Glutamatergic neuron (in vitro differentiated cells): ENCODE data around the gene NOMO2. TPM values are rescaled to one million over a fixed set of nuclear protein-coding genes. Genes with fewer than 3 reads are reported as not detected.
"Not testable (repeated sequence)": the region's sequence is repeated elsewhere in the genome, so short reads cannot be mapped to it uniquely, and the experiment has no call there.

Source experiments
- DNase-seq: peaks from one replicate; pipeline ENCODE4 v3.0.0; 2022
- H3K27ac Mint-ChIP-seq: one replicate; pipeline ENCODE4 v1.8.0; 2020; ENCODE audit warnings: mild to moderate bottlenecking, mixed read lengths, inconsistent platforms; ENCODE audit not compliant: unreplicated experiment
- H3K27me3 Mint-ChIP-seq: one replicate; pipeline ENCODE4 v1.8.0; 2020; ENCODE audit warnings: mild to moderate bottlenecking, moderate library complexity, mixed read lengths, inconsistent platforms; ENCODE audit not compliant: unreplicated experiment
- H3K36me3 Mint-ChIP-seq: one replicate; pipeline ENCODE4 v1.8.0; 2020; ENCODE audit warnings: mild to moderate bottlenecking, mixed read lengths, inconsistent platforms; ENCODE audit not compliant: unreplicated experiment
- H3K4me1 Mint-ChIP-seq: one replicate; pipeline ENCODE4 v1.8.0; 2020; ENCODE audit warnings: mild to moderate bottlenecking, low read depth, mixed read lengths, inconsistent platforms; ENCODE audit not compliant: unreplicated experiment
- H3K4me3 Mint-ChIP-seq: one replicate; pipeline ENCODE4 v1.8.0; 2020; ENCODE audit warnings: mild to moderate bottlenecking, mixed read lengths, inconsistent platforms; ENCODE audit not compliant: unreplicated experiment
- H3K9me3 Mint-ChIP-seq: one replicate; pipeline ENCODE4 v1.8.0; 2020; ENCODE audit warnings: mild to moderate bottlenecking, moderate library complexity, mixed read lengths, inconsistent platforms; ENCODE audit not compliant: unreplicated experiment
- total RNA-seq: library from RNA; stranded (reverse); fragmentation: NEBNext Ultra II Directional; extraction: Animal tissue kit (Norgen Biotek cat#: 25700); gene quantifications from one replicate; pipeline ENCODE4 v1.2.1, GENCODE V29; 2021; ENCODE audit not compliant: unreplicated experiment
- TF ChIP-seq, protein P1 (sequence below): fragments of 200-600 bp; sonication (generic); IDR thresholded peaks from one replicate; pipeline ENCODE4 v1.5.0; 2021; ENCODE audit not compliant: partially characterized antibody, unreplicated experiment

Gene NOMO2
- total RNA-seq, 1 donor from 2014 or later: 83.5 TPM

DNA sequence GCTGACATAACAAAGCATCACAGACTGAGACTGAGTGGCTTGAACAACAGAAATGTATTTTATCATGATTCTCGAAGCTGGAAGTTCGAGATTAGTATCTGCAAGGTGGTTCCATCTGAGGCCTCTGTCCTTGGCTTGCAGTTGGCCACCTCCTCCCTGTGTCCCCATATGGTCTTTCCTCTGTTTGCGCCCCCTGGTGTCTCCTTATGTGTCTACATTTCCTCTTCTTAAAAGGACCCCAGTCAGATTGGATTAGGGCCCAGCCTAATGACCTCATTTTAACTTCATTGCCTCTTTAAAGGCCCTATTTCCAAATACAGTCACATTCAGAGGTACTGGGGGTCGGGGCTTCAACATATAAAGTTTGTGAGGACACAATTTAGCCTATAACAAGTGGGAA lies 30.0 kb upstream of the NOMO2 start:
- H3K27me3 Mint-ChIP-seq, H3K4me1 Mint-ChIP-seq, H3K36me3 Mint-ChIP-seq, H3K9me3 Mint-ChIP-seq, H3K27ac Mint-ChIP-seq, H3K4me3 Mint-ChIP-seq: not testable (repeated sequence)
- DNase-seq: peak; percentile 29
- TF ChIP-seq, protein P1, sequence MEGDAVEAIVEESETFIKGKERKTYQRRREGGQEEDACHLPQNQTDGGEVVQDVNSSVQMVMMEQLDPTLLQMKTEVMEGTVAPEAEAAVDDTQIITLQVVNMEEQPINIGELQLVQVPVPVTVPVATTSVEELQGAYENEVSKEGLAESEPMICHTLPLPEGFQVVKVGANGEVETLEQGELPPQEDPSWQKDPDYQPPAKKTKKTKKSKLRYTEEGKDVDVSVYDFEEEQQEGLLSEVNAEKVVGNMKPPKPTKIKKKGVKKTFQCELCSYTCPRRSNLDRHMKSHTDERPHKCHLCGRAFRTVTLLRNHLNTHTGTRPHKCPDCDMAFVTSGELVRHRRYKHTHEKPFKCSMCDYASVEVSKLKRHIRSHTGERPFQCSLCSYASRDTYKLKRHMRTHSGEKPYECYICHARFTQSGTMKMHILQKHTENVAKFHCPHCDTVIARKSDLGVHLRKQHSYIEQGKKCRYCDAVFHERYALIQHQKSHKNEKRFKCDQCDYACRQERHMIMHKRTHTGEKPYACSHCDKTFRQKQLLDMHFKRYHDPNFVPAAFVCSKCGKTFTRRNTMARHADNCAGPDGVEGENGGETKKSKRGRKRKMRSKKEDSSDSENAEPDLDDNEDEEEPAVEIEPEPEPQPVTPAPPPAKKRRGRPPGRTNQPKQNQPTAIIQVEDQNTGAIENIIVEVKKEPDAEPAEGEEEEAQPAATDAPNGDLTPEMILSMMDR: peak; percentile 33

DNA sequence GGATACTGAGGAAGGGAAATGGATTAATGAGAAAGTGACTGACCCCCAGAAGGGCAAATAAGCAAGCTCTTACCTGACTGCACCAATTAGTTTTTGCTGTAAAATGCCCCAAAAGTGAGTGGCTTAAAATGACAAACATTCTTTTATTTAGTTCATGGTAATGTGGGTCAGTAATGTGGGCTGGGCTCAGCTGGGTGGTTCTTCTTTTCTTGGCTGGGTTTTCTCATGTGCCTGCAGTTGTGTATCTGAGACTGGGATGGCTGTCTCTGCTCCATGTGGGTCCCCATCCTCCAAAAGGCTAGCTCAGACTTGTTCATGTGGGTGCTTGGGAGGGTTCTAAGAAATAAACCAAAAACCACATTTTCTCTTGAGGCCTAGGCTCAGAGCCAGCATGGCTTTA lies 29.5 kb upstream of the NOMO2 start:
- H3K27me3 Mint-ChIP-seq, H3K27ac Mint-ChIP-seq, H3K4me1 Mint-ChIP-seq, H3K9me3 Mint-ChIP-seq, DNase-seq, H3K4me3 Mint-ChIP-seq, H3K36me3 Mint-ChIP-seq: not testable (repeated sequence)

DNA sequence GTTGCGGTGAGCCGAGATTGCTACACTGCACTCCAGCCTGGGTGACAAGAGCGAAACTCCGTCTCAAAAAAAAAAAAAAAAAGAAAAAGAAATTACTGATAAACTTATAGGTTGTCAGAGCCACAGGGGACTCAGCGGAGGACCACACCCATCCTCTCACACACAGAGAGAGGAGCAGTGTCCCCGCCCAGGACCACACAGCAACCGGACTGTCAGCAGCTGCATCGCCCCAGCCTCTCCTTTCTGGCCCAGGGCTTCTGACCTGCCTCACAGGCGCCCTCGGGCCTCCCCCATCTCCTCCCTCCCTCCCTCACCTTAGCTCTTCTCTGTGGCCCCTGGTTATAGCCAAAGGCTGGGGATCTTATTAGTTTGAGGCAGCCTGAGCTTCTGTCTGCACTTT lies 27.9 kb upstream of the NOMO2 start:
- H3K36me3 Mint-ChIP-seq, H3K9me3 Mint-ChIP-seq, H3K4me3 Mint-ChIP-seq, H3K4me1 Mint-ChIP-seq, H3K27me3 Mint-ChIP-seq, DNase-seq, H3K27ac Mint-ChIP-seq: not testable (repeated sequence)

DNA sequence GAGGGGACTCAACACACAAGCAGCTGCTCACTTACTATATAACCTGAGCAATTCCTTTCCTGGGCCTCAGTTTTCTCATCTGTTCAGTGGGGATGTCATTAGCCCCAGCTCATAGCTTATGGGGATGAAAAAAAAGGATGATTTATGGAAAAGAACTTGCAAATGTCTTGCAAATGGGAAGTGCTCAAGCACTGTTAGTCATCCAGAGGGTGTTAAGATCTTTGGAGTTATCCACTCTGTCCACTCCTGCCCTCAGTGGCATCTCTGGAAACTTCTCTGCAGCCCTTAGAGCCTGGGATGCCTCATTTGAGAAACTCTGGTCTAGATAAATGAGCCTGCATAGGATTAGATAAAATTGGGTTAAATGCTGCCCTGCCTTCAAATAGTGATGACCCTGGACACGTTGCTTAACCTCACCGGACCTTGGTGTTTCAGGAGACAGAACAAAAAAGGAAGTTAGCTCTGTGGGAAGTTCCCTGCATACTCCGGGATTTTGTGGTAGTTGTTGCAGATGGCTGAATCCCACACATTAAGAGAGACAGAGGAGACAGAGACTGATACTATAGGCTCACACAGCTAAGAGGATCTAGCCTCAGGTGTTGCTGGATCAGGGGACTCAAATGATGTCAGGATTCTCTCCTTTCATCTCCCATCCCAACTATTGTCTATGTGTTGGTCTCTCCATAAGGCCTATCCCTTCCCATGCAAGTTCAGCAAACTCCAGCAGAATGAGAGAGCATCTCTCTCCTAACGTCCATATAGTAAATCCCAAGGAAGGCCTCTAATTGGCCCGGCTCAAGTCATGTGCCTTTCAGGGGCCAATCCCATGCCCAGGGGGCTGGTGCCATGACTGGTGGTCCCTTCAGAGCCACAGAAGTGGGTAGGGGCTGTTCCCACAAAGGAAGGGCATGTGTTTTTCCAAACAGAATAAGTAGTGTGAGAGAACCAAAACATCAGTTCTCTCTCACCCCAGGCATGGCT lies 25.0 kb upstream of the NOMO2 start:
- not testable (repeated sequence) for H3K9me3 Mint-ChIP-seq, H3K27ac Mint-ChIP-seq, H3K36me3 Mint-ChIP-seq, H3K4me1 Mint-ChIP-seq, H3K4me3 Mint-ChIP-seq, DNase-seq, H3K27me3 Mint-ChIP-seq

DNA sequence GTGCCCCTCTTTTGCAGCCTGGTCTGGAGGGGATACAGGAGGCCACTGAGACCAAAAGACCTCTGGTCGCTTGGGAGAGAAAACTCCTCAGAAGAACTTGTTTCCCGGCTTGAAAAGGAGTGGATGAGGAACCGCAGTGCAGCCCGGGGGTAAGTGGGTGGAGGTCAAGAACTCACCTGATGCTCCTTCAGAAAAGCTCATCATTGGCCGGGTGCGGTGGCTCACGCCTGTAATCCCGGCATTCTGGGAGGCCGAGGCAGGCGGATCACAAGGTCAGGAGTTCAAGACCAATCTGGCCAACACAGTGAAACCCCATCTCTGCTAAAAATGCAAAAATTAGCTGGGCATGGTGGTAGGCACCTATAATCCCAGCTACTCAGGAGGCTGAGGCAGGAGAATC lies 23.9 kb upstream of the NOMO2 start:
- not testable (repeated sequence) for H3K27me3 Mint-ChIP-seq, H3K9me3 Mint-ChIP-seq, H3K4me3 Mint-ChIP-seq, H3K27ac Mint-ChIP-seq, DNase-seq, H3K4me1 Mint-ChIP-seq, H3K36me3 Mint-ChIP-seq

DNA sequence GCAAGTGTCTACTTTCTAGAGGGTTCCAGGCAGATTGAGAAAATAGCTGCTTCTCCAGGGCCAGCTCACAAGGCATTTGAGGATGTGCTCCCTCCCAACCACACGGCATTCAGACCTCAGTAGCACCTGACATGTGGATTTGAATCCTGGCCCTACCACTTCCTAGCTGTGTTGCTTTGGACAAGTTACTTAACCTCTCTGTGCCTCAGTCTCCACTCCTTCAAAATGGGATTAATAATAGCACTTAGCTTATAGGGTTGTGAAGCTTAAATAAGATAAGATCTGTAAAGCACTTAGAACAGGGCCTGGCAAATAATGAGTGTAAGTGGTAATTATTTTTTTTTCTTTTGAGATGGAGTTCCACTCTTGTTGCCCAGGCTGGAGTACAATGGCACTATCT lies 21.0 kb upstream of the NOMO2 start:
- no peak overlapping the region for H3K4me3 Mint-ChIP-seq
- TF ChIP-seq, protein P1: no peak
- no peaks in the 10 kb centered on the region for H3K27me3 Mint-ChIP-seq
- DNase-seq: no peak
- no peak overlapping the region for H3K27ac Mint-ChIP-seq
- H3K36me3 Mint-ChIP-seq: no peaks in the 10 kb centered on the region
- no peaks in the 10 kb centered on the region for H3K4me1 Mint-ChIP-seq
- H3K9me3 Mint-ChIP-seq: no peaks in the 10 kb centered on the region

DNA sequence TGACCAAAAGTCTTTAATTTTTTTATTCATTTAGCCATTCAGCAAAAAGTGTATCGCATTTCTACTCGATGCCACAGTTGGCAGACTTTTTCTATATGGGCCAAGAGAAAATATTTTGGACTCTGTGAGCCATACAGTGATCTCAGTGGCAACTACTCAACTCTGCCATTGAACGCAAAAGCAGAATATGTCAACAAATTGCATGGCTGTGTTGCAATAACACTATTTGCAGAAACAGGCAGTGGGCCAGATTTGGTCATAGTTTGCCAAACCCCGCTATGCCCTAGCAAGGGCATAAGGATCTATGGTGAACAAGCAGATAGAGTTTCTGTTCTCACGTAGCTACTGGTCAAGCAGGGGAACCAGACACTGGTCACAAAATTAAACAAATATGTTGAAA lies 18.5 kb upstream of the NOMO2 start:
- not testable (repeated sequence) for H3K36me3 Mint-ChIP-seq, DNase-seq, H3K4me1 Mint-ChIP-seq, H3K27ac Mint-ChIP-seq, H3K4me3 Mint-ChIP-seq, H3K27me3 Mint-ChIP-seq, H3K9me3 Mint-ChIP-seq

DNA sequence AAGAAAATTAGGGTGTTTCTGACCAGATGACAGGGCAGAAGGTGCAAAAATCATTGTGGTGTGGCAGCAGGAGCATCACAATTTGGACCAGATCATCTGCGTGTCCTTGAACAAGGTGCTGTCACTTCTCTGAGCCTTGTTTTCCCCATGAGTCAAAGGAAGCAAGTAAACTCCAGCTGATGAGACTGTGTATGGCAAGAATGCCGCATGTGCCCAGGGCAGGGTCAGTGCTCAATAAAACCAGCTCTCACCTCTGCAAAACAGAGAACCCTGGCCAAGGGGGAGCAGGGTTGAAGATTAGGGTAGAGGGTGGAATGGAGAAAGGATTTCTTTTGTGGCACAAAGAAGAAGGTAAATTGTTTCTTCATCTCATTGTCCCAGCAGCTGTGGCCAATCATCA lies 17.4 kb upstream of the NOMO2 start:
- not testable (repeated sequence) for H3K27ac Mint-ChIP-seq, H3K27me3 Mint-ChIP-seq, H3K4me1 Mint-ChIP-seq, H3K36me3 Mint-ChIP-seq, DNase-seq, H3K4me3 Mint-ChIP-seq, H3K9me3 Mint-ChIP-seq

DNA sequence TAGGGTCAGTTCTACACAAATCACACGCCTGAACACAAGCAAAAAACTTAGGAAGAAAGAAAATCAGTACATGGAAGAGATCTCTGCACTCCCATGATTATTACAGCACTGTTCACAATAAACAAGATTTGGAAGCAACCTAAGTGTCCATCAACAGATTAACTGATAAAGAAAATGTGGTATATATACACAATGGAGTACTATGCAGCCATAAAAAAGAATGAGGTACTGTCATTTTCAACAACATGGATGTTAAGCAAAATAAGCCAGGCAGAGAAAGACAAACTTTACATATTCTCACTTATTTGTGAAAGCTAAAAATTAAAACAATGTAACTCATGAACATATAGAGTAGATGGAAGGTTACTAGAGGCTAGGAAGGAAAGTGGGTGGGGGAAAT lies 16.0 kb upstream of the NOMO2 start:
- H3K4me3 Mint-ChIP-seq, H3K9me3 Mint-ChIP-seq, H3K36me3 Mint-ChIP-seq, DNase-seq, H3K27me3 Mint-ChIP-seq, H3K4me1 Mint-ChIP-seq, H3K27ac Mint-ChIP-seq: not testable (repeated sequence)

DNA sequence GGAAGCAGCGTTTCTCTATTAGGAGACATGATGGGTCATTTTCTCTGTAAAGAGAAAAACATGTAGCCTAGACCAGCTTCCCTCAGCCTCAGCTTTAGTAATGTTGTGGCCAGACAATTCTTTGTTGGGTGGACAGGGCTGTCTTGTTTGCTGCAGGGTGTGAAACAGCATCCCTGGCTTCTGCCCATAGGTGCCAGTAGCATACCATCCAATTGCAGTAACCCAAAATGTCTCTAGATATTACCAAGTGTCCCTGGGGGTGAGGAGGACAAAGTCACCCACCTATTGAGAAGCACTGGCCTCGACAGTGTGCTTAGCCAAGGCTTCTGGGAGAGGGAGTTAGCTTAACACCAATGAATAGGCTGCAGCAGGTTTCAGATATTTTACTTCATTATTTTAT lies 14.0 kb upstream of the NOMO2 start:
- not testable (repeated sequence) for DNase-seq, H3K9me3 Mint-ChIP-seq, H3K27me3 Mint-ChIP-seq, H3K4me3 Mint-ChIP-seq, H3K27ac Mint-ChIP-seq, H3K36me3 Mint-ChIP-seq, H3K4me1 Mint-ChIP-seq
